SKM-1 (cell line): ENCODE data around the gene KARS1.
A peak's percentile ranks its signal among the peaks of the same experiment; 100 is the strongest.

ENCODE experiments used
- DNase-seq: peaks from one replicate; lab custom pipeline; 2025; ENCODE audit not compliant: unreplicated experiment; lab: John Stamatoyannopoulos, UW

KARS1 gene

GRCh38 chr16:75647492-75648264, at the start of gene KARS1, which contains the start of gene TERF2IP:
Gene KARS1 (minus strand): TSS chr16:75647665. CDS start chr16:75647639, 26 bp downstream.
Gene TERF2IP (plus strand): TSS chr16:75647773. CDS start chr16:75647883, 110 bp downstream.
- peak; percentile 77 for DNase-seq

GRCh38 chr16:75695708-75696107, 48.2 kb upstream of the KARS1 start:
- no peak for DNase-seq

GRCh38 chr16:75687361-75687760, 39.9 kb upstream of the KARS1 start:
- no peak for DNase-seq

- DNase-seq = no peak
Observed at GRCh38 chr16:75682308-75682707, 34.8 kb upstream of the KARS1 start.

- no peak for DNase-seq
Observed at GRCh38 chr16:75679366-75679765, 31.9 kb upstream of the KARS1 start.

- no peak for DNase-seq
Observed at GRCh38 chr16:75676909-75677308, 29.4 kb upstream of the KARS1 start, which contains the start of gene CPHXL2. Gene CPHXL2 (minus strand): TSS chr16:75677009. CDS start chr16:75676999, 10 bp downstream.

GRCh38 chr16:75667503-75667902, 20.0 kb upstream of the KARS1 start:
- DNase-seq = no peak

- DNase-seq = no peak
Observed at GRCh38 chr16:75660726-75661302, 13.3 kb upstream of the KARS1 start.

- DNase-seq = no peak
Observed at GRCh38 chr16:75660321-75660720, 12.9 kb upstream of the KARS1 start.

GRCh38 chr16:75658175-75658574, 10.7 kb upstream of the KARS1 start:
- no peak for DNase-seq

GRCh38 chr16:75653922-75654321, 6.5 kb upstream of the KARS1 start:
- no peak for DNase-seq

- peak; percentile 24 for DNase-seq
Observed at GRCh38 chr16:75648265-75649076, 1.0 kb upstream of the KARS1 start.

GRCh38 chr16:75647112-75647491, 363 bp downstream of the KARS1 start:
- no peak for DNase-seq

GRCh38 chr16:75644240-75645012, 3.0 kb downstream of the KARS1 start:
- no peak for DNase-seq

GRCh38 chr16:75640598-75640997, 6.9 kb downstream of the KARS1 start:
- DNase-seq = no peak

GRCh38 chr16:75635036-75635435, 12.4 kb downstream of the KARS1 start:
- DNase-seq = no peak

GRCh38 chr16:75632857-75633256, 14.6 kb downstream of the KARS1 start:
- DNase-seq = no peak

GRCh38 chr16:75630052-75630451, 17.4 kb downstream of the KARS1 start:
- no peak for DNase-seq

- DNase-seq = no peak
Observed at GRCh38 chr16:75629132-75629531, 18.3 kb downstream of the KARS1 start.

- DNase-seq = no peak
Observed at GRCh38 chr16:75628351-75628750, 19.1 kb downstream of the KARS1 start.

GRCh38 chr16:75627851-75628250, 19.6 kb downstream of the KARS1 start:
- no peak for DNase-seq
